Hepatic stellate cell (primary cell): ENCODE results near the gene COL25A1.
"Not testable (repeated sequence)": the region's sequence is repeated elsewhere in the genome, so short reads cannot be mapped to it uniquely, and the experiment has no call there.

ENCODE experiments used
- DNase-seq: peaks from one replicate; pipeline ENCODE4 v3.0.0; 2011; ENCODE audit warnings: low spot score

The COL25A1 gene

GRCh38 chr4:109046471-109047201 is 255.8 kb downstream of the COL25A1 start:
- DNase-seq, result no peak

GRCh38 chr4:109044431-109044830 is 258.0 kb downstream of the COL25A1 start:
- no peak for DNase-seq

- DNase-seq, result no peak
These were observed 259.2 kb downstream of the COL25A1 start for GRCh38 chr4:109043286-109043685.

GRCh38 chr4:109041463-109042360 is 260.7 kb downstream of the COL25A1 start:
- DNase-seq, result no peak

- no peak for DNase-seq
These were observed 262.0 kb downstream of the COL25A1 start for GRCh38 chr4:109040441-109040840.

DNA sequence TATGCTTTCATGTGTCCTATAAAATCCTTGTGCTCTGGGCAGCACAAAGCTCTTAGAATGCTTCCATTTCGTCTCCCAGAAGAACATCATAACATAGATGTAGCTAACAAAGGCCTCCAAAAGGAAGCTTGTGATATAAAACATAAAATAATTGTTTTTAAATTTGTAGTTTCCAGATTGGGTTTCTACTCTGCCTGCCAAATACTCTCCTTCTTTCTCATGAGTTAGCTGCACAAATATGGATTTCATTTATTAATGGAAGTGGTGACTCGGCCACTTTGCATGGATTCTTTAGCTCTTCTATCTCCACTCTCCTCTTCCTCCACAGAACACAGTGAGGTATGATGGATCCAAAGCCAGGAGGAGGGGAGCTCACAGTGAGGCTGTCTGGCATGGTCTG is 265.4 kb downstream of the COL25A1 start:
- DNase-seq, result no peak

- no peak for DNase-seq
These were observed 268.5 kb downstream of the COL25A1 start for GRCh38 chr4:109033993-109034392.

DNA sequence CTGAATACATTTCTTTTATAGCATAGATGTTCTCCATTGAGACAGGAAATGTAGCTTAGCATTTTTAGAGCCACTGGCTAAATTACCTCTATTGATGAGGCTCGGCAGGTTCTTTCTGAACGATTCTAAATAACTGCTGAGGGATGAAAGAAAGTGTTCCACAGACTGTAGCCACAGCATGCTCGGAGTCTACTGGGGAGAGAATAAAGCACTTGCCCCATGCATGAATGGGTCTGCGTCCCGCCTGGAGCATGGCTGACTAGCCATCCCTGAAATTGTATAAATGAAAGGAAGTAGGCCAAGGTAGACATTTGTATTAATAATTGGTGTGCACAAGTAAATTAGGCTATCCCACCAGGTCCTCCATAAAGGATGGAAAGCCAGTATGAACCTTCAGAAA is 269.8 kb downstream of the COL25A1 start:
- no peak for DNase-seq

DNA sequence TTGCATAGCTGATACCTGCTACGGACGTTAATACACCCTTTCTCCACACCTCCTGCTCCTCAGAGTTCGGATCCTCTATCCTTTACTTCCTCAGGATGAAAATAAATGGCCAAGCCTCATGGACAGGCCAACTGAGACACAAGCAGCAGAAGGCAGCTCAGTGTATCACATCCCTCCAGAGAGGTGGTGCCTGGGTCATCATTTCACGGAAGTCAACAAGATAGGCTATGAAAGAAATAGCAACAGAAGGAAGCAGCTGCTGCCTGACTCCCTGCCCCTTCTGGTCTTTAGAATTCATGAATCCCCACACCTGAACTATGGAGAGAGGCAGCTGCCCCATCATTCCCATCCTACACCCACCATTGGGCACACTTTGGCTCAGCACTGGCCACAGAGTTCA is 272.5 kb downstream of the COL25A1 start:
- no peak for DNase-seq

GRCh38 chr4:109027016-109027500 is 275.4 kb downstream of the COL25A1 start:
- DNase-seq, result no peak

GRCh38 chr4:109026588-109026987 is 275.9 kb downstream of the COL25A1 start:
- no peak for DNase-seq

GRCh38 chr4:109025471-109026076 is 276.9 kb downstream of the COL25A1 start:
- DNase-seq, result no peak

DNA sequence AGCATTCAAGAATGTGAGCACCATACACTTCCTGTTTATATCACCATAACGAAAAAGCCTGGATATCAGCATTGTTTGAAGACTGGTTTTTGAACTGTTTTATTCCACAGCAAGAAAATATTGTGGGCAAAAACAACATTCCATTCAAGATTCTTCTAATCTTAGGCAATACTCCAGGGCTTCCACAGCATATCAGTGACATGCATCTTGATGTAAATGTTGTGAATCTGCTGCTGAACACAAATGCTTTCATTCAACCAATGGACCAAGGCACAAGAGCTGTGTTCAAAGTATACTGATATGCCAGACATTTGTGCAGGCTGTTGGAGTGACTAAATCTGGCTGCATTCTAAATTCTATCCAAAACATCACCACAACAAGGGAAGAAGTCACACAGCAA is 279.5 kb downstream of the COL25A1 start:
- DNase-seq, result no peak

- not testable (repeated sequence) for DNase-seq
These were observed 280.8 kb downstream of the COL25A1 start for GRCh38 chr4:109021630-109022029.

GRCh38 chr4:109020861-109021260 is 281.6 kb downstream of the COL25A1 start:
- DNase-seq, result no peak

GRCh38 chr4:109016200-109016599 is 286.3 kb downstream of the COL25A1 start:
- DNase-seq, result no peak

DNA sequence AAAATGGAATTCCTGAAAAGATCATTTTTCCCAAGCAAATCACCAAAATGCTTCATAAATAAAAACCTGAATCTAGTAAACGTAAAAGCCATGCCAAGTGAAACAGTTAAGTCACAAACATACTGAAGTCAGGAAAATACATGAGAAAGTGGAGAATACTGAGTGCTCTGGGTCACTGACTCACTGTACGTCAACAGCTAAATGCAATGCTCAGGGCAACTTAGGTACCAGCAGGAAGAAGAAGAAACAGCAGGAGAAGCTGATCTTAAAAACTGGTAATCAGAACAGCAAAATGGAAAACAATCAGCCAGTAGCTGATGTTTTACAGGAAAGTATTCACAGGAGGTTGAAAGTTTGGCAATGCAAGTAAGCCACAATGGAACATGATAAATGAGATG is 287.0 kb downstream of the COL25A1 start:
- no peak for DNase-seq

- DNase-seq, result no peak
These were observed 287.7 kb downstream of the COL25A1 start for GRCh38 chr4:109014593-109015412.

GRCh38 chr4:109012286-109012880 is 290.1 kb downstream of the COL25A1 start:
- no peak for DNase-seq

GRCh38 chr4:109011241-109012026 is 291.0 kb downstream of the COL25A1 start:
- DNase-seq, result no peak

DNA sequence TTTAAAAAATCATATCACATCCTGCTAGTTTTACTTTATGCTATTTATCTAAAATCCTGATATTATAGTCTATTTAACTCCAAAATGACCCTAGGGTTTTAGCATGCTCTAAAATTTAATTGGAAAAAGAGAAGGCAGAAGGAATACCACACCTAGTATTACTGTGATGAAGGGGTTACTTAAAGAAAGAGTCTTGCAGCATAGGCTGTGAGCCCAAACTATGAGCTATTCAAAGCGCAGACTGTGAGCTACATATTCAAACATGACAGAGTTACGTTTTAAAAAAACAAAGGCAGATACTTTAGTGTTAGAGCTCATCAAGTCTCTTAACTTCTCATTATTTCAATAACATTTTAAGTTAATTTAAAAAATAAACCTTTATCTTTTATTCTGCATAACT is 291.9 kb downstream of the COL25A1 start:
- no peak for DNase-seq
